ENCODE data around the gene PHACTR1. TPM values are rescaled to one million over a fixed set of nuclear protein-coding genes. Genes with fewer than 3 reads are reported as not detected.

PHACTR1 gene
- total and polyA plus RNA-seq, 9 of the 15 experiments (the other 6 are each of a cell fraction or from before 2014, with no cell fraction given), result 11.5 to 32.6 (median 22.0) TPM

DNA sequence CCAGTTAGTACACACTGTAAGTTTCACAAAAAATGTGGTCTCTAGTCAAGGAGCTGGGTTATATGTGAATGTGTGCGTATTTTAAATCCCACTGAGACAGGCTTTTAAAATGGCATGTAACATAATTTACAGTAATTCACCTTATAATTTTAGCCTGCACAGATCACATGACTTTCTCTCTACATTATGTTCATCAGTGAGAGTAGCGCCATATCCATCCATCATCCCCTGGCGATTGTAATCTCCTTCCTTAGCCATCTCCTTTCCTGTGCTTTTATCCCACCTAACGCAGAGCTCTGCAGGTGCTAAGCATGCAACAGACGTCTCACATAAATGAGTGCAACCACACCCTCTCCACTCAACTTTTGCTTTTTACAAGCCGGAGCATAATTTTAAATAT lies 401.0 kb downstream of the PHACTR1 start:
- no TSS peak for BruUV-seq (replicated peaks)
- POLR2A ChIA-PET, result no interaction called here
- intact Hi-C loops (cut with micrococcal nuclease), result no loop called here
- Histone ChIP-seq H3K9ac (ENCODE audit: insufficient read depth in 1 of 2, low read depth in 2 of 2, low read length in 2 of 2) (no peak overlapping the region), H3K27me3 (ENCODE audit: control insufficient read depth in 2 of 2, insufficient read depth in 2 of 2, low read length in 2 of 2) (peaks cover 11 to 18% of the 10 kb centered on the region in 2 experiments; a peak in 4 of 5 replicates), H3K9me3 (replicated peaks; ENCODE audit: control insufficient read depth, insufficient read depth, low read depth, low read length) (no peaks in the 10 kb centered on the region), H4K20me1 (replicated peaks; ENCODE audit: control insufficient read depth, insufficient read depth, low read length) (no peaks in the 10 kb centered on the region; the same call in 1 of the 2 replicates), H3K79me2 (ENCODE audit: control insufficient read depth, insufficient read depth, low read length) (no peaks in the 10 kb centered on the region), H3K4me1 (replicated peaks in 1 of 2; ENCODE audit: control insufficient read depth in 2 of 2, insufficient read depth in 2 of 2, low read length in 2 of 2) (no peaks in the 10 kb centered on the region), H3K4me3 (no peak overlapping the region), H3K4me2 (ENCODE audit: insufficient read depth, low read length) (no peak overlapping the region), H3K36me3 (ENCODE audit: control insufficient read depth, insufficient read depth, low read length) (no peaks in the 10 kb centered on the region), H2AFZ (ENCODE audit: low read depth, low read length) (no peak overlapping the region), H3K27ac (ENCODE audit: extremely low read depth, low read depth, low read length) (no peak overlapping the region), H3K9me1 (ENCODE audit: control insufficient read depth, insufficient read depth, low read length) (no peaks in the 10 kb centered on the region)
- DNase-seq (ENCODE audit: extremely low read depth in 1 of 4, low spot score in 3 of 4) (no peak), ATAC-seq (no peak), FAIRE-seq (no peak)
- no peak for TF ChIP-seq COPS2 (conservative IDR thresholded peaks at IDR 0.05)
- TF ChIP-seq, protein P1, sequence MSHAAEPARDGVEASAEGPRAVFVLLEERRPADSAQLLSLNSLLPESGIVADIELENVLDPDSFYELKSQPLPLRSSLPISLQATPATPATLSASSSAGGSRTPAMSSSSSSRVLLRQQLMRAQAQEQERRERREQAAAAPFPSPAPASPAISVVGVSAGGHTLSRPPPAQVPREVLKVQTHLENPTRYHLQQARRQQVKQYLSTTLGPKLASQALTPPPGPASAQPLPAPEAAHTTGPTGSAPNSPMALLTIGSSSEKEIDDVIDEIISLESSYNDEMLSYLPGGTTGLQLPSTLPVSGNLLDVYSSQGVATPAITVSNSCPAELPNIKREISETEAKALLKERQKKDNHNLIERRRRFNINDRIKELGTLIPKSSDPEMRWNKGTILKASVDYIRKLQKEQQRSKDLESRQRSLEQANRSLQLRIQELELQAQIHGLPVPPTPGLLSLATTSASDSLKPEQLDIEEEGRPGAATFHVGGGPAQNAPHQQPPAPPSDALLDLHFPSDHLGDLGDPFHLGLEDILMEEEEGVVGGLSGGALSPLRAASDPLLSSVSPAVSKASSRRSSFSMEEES (CRISPR knock-in tag; IDR thresholded peaks at IDR 0.05), result peak; percentile 77
- in situ Hi-C loops (cut with MboI), result no loop called here
- 2% methylated on average over 6 of the region's 6 CpGs for WGBS (ENCODE audit: insufficient coverage, low coverage, missing lambda C conversion rate)
- CTCF ChIA-PET (ENCODE audit: low intra/inter-chr PET ratio), result no interaction called here

DNA sequence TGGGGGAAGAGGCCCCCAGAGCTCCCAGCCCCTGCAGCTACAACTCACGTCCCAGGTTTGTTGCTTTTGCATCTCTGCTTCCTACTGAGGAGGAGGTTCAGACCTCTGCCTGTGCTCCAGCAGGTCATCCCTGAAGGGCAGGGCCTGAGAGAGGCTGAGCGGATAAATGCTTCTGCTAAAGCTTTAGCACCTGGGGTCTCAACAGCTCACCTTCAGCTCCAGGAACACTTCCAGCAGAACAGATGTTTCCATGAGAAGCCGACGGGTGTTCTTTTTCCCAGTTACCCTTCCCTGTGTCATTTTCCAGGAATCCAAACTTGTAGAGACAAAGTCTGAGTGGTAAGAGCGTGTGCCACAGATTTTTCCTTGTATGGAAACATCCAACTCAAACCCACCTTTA lies 403.0 kb downstream of the PHACTR1 start:
- no TSS peak for BruUV-seq (replicated peaks)
- Histone ChIP-seq H3K9ac (ENCODE audit: insufficient read depth in 1 of 2, low read depth in 2 of 2, low read length in 2 of 2) (no peak overlapping the region), H3K79me2 (ENCODE audit: control insufficient read depth, insufficient read depth, low read length) (no peaks in the 10 kb centered on the region), H3K36me3 (ENCODE audit: control insufficient read depth, insufficient read depth, low read length) (no peaks in the 10 kb centered on the region), H3K4me3 (no peak overlapping the region), H3K4me1 (replicated peaks in 1 of 2; ENCODE audit: control insufficient read depth in 2 of 2, insufficient read depth in 2 of 2, low read length in 2 of 2) (no peaks in the 10 kb centered on the region), H3K9me1 (ENCODE audit: control insufficient read depth, insufficient read depth, low read length) (no peaks in the 10 kb centered on the region), H3K9me3 (replicated peaks; ENCODE audit: control insufficient read depth, insufficient read depth, low read depth, low read length) (no peaks in the 10 kb centered on the region), H3K4me2 (ENCODE audit: insufficient read depth, low read length) (no peak overlapping the region), H3K27me3 (ENCODE audit: control insufficient read depth in 2 of 2, insufficient read depth in 2 of 2, low read length in 2 of 2) (peaks cover 9 to 23% of the 10 kb centered on the region in 2 experiments; a peak in 4 of 5 replicates), H4K20me1 (replicated peaks; ENCODE audit: control insufficient read depth, insufficient read depth, low read length) (no peaks in the 10 kb centered on the region; the same call in 1 of the 2 replicates), H2AFZ (ENCODE audit: low read depth, low read length) (no peak overlapping the region), H3K27ac (ENCODE audit: extremely low read depth, low read depth, low read length) (no peak overlapping the region)
- DNase-seq (ENCODE audit: extremely low read depth in 1 of 4, low spot score in 3 of 4), result no peak
- ATAC-seq, result no peak
- ChIA-PET CTCF (ENCODE audit: low intra/inter-chr PET ratio) (no interaction called here), POLR2A (interaction anchor here (1.5 kb wide), 1 partner anchor 27 kb away, joined by 3 read pairs; no protein-coding TSS in a partner anchor)
- intact Hi-C loops (cut with micrococcal nuclease), result no loop called here
- in situ Hi-C loops (cut with MboI), result no loop called here
- FAIRE-seq, result no peak
- WGBS (ENCODE audit: insufficient coverage, low coverage, missing lambda C conversion rate), result 2% methylated on average over 5 of the region's 5 CpGs
- TF ChIP-seq, protein P2, sequence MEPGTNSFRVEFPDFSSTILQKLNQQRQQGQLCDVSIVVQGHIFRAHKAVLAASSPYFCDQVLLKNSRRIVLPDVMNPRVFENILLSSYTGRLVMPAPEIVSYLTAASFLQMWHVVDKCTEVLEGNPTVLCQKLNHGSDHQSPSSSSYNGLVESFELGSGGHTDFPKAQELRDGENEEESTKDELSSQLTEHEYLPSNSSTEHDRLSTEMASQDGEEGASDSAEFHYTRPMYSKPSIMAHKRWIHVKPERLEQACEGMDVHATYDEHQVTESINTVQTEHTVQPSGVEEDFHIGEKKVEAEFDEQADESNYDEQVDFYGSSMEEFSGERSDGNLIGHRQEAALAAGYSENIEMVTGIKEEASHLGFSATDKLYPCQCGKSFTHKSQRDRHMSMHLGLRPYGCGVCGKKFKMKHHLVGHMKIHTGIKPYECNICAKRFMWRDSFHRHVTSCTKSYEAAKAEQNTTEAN (CRISPR knock-in tag; IDR thresholded peaks at IDR 0.05), result no peak
- no peak for TF ChIP-seq SAFB (IDR thresholded peaks at IDR 0.05; ENCODE audit: borderline replicate concordance, low read depth, low read length)
- TF ChIP-seq ZNF79 (CRISPR knock-in tag; IDR thresholded peaks at IDR 0.05; ENCODE audit: low read depth), result no peak
- TF ChIP-seq, protein P3, sequence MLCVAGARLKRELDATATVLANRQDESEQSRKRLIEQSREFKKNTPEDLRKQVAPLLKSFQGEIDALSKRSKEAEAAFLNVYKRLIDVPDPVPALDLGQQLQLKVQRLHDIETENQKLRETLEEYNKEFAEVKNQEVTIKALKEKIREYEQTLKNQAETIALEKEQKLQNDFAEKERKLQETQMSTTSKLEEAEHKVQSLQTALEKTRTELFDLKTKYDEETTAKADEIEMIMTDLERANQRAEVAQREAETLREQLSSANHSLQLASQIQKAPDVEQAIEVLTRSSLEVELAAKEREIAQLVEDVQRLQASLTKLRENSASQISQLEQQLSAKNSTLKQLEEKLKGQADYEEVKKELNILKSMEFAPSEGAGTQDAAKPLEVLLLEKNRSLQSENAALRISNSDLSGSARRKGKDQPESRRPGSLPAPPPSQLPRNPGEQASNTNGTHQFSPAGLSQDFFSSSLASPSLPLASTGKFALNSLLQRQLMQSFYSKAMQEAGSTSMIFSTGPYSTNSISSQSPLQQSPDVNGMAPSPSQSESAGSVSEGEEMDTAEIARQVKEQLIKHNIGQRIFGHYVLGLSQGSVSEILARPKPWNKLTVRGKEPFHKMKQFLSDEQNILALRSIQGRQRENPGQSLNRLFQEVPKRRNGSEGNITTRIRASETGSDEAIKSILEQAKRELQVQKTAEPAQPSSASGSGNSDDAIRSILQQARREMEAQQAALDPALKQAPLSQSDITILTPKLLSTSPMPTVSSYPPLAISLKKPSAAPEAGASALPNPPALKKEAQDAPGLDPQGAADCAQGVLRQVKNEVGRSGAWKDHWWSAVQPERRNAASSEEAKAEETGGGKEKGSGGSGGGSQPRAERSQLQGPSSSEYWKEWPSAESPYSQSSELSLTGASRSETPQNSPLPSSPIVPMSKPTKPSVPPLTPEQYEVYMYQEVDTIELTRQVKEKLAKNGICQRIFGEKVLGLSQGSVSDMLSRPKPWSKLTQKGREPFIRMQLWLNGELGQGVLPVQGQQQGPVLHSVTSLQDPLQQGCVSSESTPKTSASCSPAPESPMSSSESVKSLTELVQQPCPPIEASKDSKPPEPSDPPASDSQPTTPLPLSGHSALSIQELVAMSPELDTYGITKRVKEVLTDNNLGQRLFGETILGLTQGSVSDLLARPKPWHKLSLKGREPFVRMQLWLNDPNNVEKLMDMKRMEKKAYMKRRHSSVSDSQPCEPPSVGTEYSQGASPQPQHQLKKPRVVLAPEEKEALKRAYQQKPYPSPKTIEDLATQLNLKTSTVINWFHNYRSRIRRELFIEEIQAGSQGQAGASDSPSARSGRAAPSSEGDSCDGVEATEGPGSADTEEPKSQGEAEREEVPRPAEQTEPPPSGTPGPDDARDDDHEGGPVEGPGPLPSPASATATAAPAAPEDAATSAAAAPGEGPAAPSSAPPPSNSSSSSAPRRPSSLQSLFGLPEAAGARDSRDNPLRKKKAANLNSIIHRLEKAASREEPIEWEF (CRISPR knock-in tag; IDR thresholded peaks at IDR 0.05), result no peak
- no peak for TF ChIP-seq TAF7 (tag; IDR thresholded peaks at IDR 0.05)
- no peak for TF ChIP-seq ZFP1 (CRISPR knock-in tag; IDR thresholded peaks at IDR 0.05)
